ENCODE results near the gene PCDH1. TPM values are rescaled to one million over a fixed set of nuclear protein-coding genes. Genes with fewer than 3 reads are reported as not detected.

PCDH1 gene
- total RNA-seq, 2 donors from 2014 or later, result 45.4 to 69.7 TPM

- H3K9ac ChIP-seq (ENCODE audit: extremely low read depth, low read length, poor library complexity, severe bottlenecking), result peak overlapping the region; percentile 12
- Mint-ChIP-seq H3K36me3 (ENCODE audit: low read depth) (no peaks in the 10 kb centered on the region), H3K4me1 (peaks cover 57% of the 10 kb centered on the region), H3K27me3 (ENCODE audit: insufficient read depth) (peaks cover 10% of the 10 kb centered on the region), H3K27ac (peak overlapping the region; percentile 69), H3K9me3 (no peaks in the 10 kb centered on the region), H3K4me3 (peak overlapping the region; percentile 78)
- H3K4me3 ChIP-seq (ENCODE audit: low read length), result peak overlapping the region; percentile 99
- no peaks in the 10 kb centered on the region for H3K9me3 ChIP-seq (ENCODE audit: control insufficient read depth, low read length)
- H3K27me3 ChIP-seq (ENCODE audit: control insufficient read depth, insufficient read depth, low read length, poor library complexity, severe bottlenecking), result peaks cover 9% of the 10 kb centered on the region
- DNase-seq, result peak; percentile 63
- no peak for TF ChIP-seq CTCF (conservative IDR thresholded peaks at IDR 0.05)
- WGBS, 2 experiments (ENCODE audit: insufficient coverage in 1 of 2, insufficient read length in 1 of 2), result 28 to 47% methylated on average over 2 to 9 of the region's 9 CpGs
- H3K4me1 ChIP-seq (ENCODE audit: control insufficient read depth, insufficient read depth, low read length), result peaks cover 27% of the 10 kb centered on the region
- peaks cover 5% of the 10 kb centered on the region for H3K36me3 ChIP-seq (ENCODE audit: control insufficient read depth, insufficient read depth, low read length)
- no peak overlapping the region for H3K27ac ChIP-seq (ENCODE audit: low read depth, low read length)
Observed at GRCh38 chr5:141875022-141875740, 3.0 kb downstream of the PCDH1 start.

- peaks cover 2% of the 10 kb centered on the region for H3K27me3 ChIP-seq (ENCODE audit: control insufficient read depth, insufficient read depth, low read length, poor library complexity, severe bottlenecking)
- peaks cover 31% of the 10 kb centered on the region for H3K4me1 ChIP-seq (ENCODE audit: control insufficient read depth, insufficient read depth, low read length)
- no peak overlapping the region for H3K27ac ChIP-seq (ENCODE audit: low read depth, low read length)
- Mint-ChIP-seq H3K36me3 (ENCODE audit: low read depth) (peaks cover 3% of the 10 kb centered on the region), H3K27ac (peak overlapping the region; percentile 35), H3K4me3 (peak overlapping the region; percentile 78), H3K4me1 (peaks cover 60% of the 10 kb centered on the region), H3K9me3 (no peaks in the 10 kb centered on the region), H3K27me3 (ENCODE audit: insufficient read depth) (peaks cover 2% of the 10 kb centered on the region)
- WGBS, 2 experiments (ENCODE audit: insufficient coverage in 1 of 2, insufficient read length in 1 of 2), result 73 to 89% methylated on average over 5 to 15 of the region's 16 CpGs
- H3K9me3 ChIP-seq (ENCODE audit: control insufficient read depth, low read length), result no peaks in the 10 kb centered on the region
- no peak overlapping the region for H3K9ac ChIP-seq (ENCODE audit: extremely low read depth, low read length, poor library complexity, severe bottlenecking)
- H3K4me3 ChIP-seq (ENCODE audit: low read length), result peak overlapping the region; percentile 99
- DNase-seq, result peak; percentile 51
- peaks cover 5% of the 10 kb centered on the region for H3K36me3 ChIP-seq (ENCODE audit: control insufficient read depth, insufficient read depth, low read length)
- no peak for TF ChIP-seq CTCF (conservative IDR thresholded peaks at IDR 0.05)
Observed at GRCh38 chr5:141874262-141874964, 3.8 kb downstream of the PCDH1 start.

DNA sequence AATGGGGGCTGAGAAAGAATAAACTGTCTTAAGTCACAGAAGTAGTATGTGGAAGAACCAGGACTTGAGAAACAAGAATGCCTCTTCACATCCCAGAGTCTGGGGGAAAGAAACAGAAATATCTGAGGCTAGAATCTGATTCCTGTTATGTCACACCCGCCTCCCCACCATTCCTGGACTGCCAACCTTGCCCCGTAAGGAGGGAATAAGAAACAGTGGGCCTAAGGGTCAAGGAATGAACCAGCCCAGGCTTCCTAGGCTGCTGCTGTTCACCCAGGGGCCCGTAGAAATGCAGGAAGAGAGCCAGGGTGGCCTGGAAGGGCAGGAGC lies 4.3 kb downstream of the PCDH1 start:
- Histone ChIP-seq H3K4me1 (ENCODE audit: control insufficient read depth, insufficient read depth, low read length) (peaks cover 31% of the 10 kb centered on the region), H3K27me3 (ENCODE audit: control insufficient read depth, insufficient read depth, low read length, poor library complexity, severe bottlenecking) (no peaks in the 10 kb centered on the region), H3K9me3 (ENCODE audit: control insufficient read depth, low read length) (no peaks in the 10 kb centered on the region), H3K4me3 (ENCODE audit: low read length) (peak overlapping the region; percentile 99), H3K9ac (ENCODE audit: extremely low read depth, low read length, poor library complexity, severe bottlenecking) (no peak overlapping the region), H3K27ac (ENCODE audit: low read depth, low read length) (no peak overlapping the region), H3K36me3 (ENCODE audit: control insufficient read depth, insufficient read depth, low read length) (peaks cover 9% of the 10 kb centered on the region)
- peak overlapping the region; percentile 78 for H3K4me3 Mint-ChIP-seq
- peaks cover 5% of the 10 kb centered on the region for H3K36me3 Mint-ChIP-seq (ENCODE audit: low read depth)
- 90 to 97% methylated on average over 2 to 3 of the region's 3 CpGs for WGBS, 2 experiments (ENCODE audit: insufficient coverage in 1 of 2, insufficient read length in 1 of 2)
- H3K9me3 Mint-ChIP-seq, result no peaks in the 10 kb centered on the region
- H3K27ac Mint-ChIP-seq, result peak overlapping the region; percentile 35
- peaks cover 60% of the 10 kb centered on the region for H3K4me1 Mint-ChIP-seq
- no peak for TF ChIP-seq CTCF (conservative IDR thresholded peaks at IDR 0.05)
- H3K27me3 Mint-ChIP-seq (ENCODE audit: insufficient read depth), result no peaks in the 10 kb centered on the region
- DNase-seq, result no peak

Measured in endodermal cell (in vitro differentiated cells).